ENCODE results near the gene DDB1. TPM values are rescaled to one million over a fixed set of nuclear protein-coding genes. Genes with fewer than 3 reads are reported as not detected.

Gene DDB1
- total RNA-seq, 1 experiment from 2014 or later: 451 TPM

DNA sequence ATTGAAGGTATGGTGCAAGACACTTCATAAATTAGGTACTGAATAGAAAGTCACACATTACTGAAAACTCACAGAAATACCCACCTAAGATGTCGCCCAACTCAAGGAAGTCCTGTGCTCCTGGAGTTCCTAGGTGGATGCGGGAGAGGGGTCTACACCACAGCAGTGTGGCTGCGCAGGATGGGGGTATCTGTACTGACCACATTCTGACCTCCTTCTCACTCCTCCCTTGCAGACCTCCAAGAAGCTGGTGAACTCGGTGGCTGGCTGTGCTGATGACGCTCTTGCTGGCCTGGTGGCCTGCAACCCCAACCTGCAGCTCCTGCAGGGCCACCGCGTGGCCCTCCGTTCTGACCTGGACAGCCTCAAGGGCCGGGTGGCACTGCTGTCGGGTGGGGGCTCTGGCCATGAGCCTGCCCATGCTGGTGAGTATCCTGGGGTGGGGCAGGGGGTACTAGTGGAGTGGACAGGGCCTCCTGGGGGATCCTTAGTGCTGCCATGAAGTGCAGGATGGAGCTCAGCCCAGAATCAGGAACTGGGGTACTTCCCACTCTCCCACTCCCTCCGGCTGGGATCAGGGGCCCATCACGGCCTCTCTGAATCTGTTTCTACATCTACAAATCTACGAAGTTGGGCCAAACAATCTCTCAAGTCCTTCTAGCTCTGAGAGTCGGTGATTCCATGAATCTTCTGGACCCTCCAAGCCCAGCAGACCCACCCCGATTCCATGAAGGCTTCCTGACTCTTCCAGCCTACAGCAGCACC is 5.0 kb upstream of the DDB1 start:
- Histone ChIP-seq H3K9ac (ENCODE audit: low read length) (no peak overlapping the region), H2AFZ (ENCODE audit: low read length) (no peak overlapping the region), H3K27ac (ENCODE audit: low read length) (no peak overlapping the region), H3K9me3 (ENCODE audit: low read length) (no peaks in the 10 kb centered on the region), H3K4me3 (ENCODE audit: low read length) (no peak overlapping the region), H3K4me1 (ENCODE audit: insufficient read depth, low read length) (peaks cover 20% of the 10 kb centered on the region), H3K9me2 (replicated peaks; ENCODE audit: low read length) (no peaks in the 10 kb centered on the region), H3F3A (ENCODE audit: low read length, unreplicated experiment) (no peaks in the 10 kb centered on the region), H3K79me2 (ENCODE audit: low read length) (peaks cover 11% of the 10 kb centered on the region), H3K36me3 (ENCODE audit: low read depth, low read length) (peaks cover 3% of the 10 kb centered on the region; the same call in 1 of the 2 replicates), H3K27me3 (ENCODE audit: low read length) (no peaks in the 10 kb centered on the region), H3K4me2 (ENCODE audit: low read length) (no peak overlapping the region), H4K20me1 (ENCODE audit: low read length) (no peaks in the 10 kb centered on the region)
- no peak for ATAC-seq
- intact Hi-C loops (cut with micrococcal nuclease): loop anchor here (2.0 to 10.0 kb wide), 3 partner anchors 25 to 83 kb away; partner anchors contain the start of genes TMEM138 and TMEM216
- DNase-seq: no peak
- no TSS peak for BruUV-seq (replicated peaks)
- POLR2A ChIA-PET (ENCODE audit: unreplicated experiment): no interaction called here
- CTCF ChIA-PET: no interaction called here
- TF ChIP-seq EZH2 (IDR thresholded peaks at IDR 0.05; ENCODE audit: low read length, unreplicated experiment): no peak

DNA sequence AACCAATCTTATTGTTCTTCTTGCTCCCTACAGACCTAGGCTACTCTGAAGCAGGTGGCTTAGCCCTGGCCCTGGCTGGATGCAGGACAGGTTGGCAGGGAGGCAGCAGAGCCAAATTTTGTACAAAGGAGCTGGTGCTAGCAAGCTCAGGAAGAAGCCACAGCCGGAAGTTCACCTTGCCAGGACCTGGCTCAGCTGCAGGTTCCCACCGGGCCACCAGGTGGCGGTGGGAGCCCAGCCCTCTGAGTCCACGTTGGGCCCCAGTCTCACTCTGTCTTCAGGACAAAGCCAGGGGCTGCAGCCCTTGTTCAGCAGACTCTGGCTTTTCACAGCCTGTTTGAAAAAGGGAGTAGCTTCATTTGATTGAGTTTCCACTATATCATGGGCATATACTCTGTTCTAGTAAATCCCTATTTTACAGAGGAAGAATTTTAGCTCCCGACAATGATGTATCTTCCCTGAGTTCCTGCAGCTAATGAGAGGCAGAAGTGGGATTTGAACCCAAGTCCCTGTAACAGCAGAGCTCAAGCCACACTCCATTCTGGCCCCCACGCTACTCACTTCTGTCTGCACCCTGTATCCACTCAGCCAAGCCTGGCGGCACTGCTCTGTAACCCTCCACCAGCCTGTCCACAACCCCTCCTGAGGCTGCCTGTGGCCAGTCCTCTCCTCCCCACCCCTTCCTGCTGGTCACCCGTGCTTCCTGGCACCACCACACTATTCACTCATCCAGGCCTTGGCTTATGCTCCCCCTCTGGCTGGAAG is 3.4 kb upstream of the DDB1 start:
- ChIA-PET CTCF (interaction anchor here (0.6 to 3.5 kb wide), 6 partner anchors 20 to 254 kb away, joined by 3 to 63 read pairs (median 13); partner anchors contain the start of genes CYB561A3, TMEM138 and TMEM216), POLR2A (ENCODE audit: unreplicated experiment) (interaction anchor here (0.6 kb wide), 1 partner anchor 84 kb away, joined by 3 read pairs; no protein-coding TSS in a partner anchor)
- no peak overlapping the region for H3K27ac ChIP-seq (ENCODE audit: low read length)
- H3K4me3 ChIP-seq (ENCODE audit: low read length): no peak overlapping the region
- ATAC-seq (peak; percentile 62), DNase-seq (peak; percentile 93)
- H3K4me2 ChIP-seq (ENCODE audit: low read length): no peak overlapping the region
- no peaks in the 10 kb centered on the region for H3F3A ChIP-seq (ENCODE audit: low read length, unreplicated experiment)
- H2AFZ ChIP-seq (ENCODE audit: low read length): peak overlapping the region; percentile 61
- BruUV-seq (replicated peaks): no TSS peak
- H3K9me2 ChIP-seq (replicated peaks; ENCODE audit: low read length): no peaks in the 10 kb centered on the region
- H3K9ac ChIP-seq (ENCODE audit: low read length): no peak overlapping the region
- TF ChIP-seq, protein P1, sequence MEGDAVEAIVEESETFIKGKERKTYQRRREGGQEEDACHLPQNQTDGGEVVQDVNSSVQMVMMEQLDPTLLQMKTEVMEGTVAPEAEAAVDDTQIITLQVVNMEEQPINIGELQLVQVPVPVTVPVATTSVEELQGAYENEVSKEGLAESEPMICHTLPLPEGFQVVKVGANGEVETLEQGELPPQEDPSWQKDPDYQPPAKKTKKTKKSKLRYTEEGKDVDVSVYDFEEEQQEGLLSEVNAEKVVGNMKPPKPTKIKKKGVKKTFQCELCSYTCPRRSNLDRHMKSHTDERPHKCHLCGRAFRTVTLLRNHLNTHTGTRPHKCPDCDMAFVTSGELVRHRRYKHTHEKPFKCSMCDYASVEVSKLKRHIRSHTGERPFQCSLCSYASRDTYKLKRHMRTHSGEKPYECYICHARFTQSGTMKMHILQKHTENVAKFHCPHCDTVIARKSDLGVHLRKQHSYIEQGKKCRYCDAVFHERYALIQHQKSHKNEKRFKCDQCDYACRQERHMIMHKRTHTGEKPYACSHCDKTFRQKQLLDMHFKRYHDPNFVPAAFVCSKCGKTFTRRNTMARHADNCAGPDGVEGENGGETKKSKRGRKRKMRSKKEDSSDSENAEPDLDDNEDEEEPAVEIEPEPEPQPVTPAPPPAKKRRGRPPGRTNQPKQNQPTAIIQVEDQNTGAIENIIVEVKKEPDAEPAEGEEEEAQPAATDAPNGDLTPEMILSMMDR (conservative IDR thresholded peaks at IDR 0.05; ENCODE audit: low read depth, low read length): peak; percentile 98
- TF ChIP-seq EZH2 (IDR thresholded peaks at IDR 0.05; ENCODE audit: low read length, unreplicated experiment): no peak
- no peaks in the 10 kb centered on the region for H3K9me3 ChIP-seq (ENCODE audit: low read length)
- peaks cover 24% of the 10 kb centered on the region for H3K4me1 ChIP-seq (ENCODE audit: insufficient read depth, low read length)
- H4K20me1 ChIP-seq (ENCODE audit: low read length): peaks cover 9% of the 10 kb centered on the region
- peaks cover 26% of the 10 kb centered on the region for H3K79me2 ChIP-seq (ENCODE audit: low read length)
- intact Hi-C loops (cut with micrococcal nuclease): loop anchor here (1.0 to 10.0 kb wide), 4 partner anchors 26 to 82 kb away; partner anchors contain the start of genes TMEM138 and TMEM216
- no peaks in the 10 kb centered on the region for H3K27me3 ChIP-seq (ENCODE audit: low read length)
- no peaks in the 10 kb centered on the region for H3K36me3 ChIP-seq (ENCODE audit: low read depth, low read length)

DNA sequence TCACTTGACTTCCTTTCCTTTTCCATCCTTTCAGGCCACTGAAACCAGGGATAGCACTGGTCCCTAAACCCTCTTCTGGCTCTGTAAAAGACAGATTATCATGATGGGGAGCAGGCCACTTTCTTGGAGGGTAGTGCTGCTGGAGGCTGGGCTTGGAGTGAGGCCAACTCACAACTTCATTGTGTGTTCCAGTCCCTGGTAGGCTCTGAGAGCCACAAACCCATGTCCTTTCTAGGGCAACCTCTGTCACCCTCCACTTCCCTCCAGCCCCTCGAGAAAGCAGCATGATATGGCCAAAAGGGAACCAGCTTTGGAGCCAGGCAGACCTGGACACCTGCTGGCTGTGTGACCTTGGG is 2.4 kb upstream of the DDB1 start:
- intact Hi-C loops (cut with micrococcal nuclease): loop anchor here (10.0 kb wide), 1 partner anchor 81 kb away; no protein-coding TSS in a partner anchor
- Histone ChIP-seq H4K20me1 (ENCODE audit: low read length) (peaks cover 16% of the 10 kb centered on the region), H3K4me2 (ENCODE audit: low read length) (no peak overlapping the region), H3K9me3 (ENCODE audit: low read length) (no peaks in the 10 kb centered on the region), H3K27me3 (ENCODE audit: low read length) (no peaks in the 10 kb centered on the region), H3K36me3 (ENCODE audit: low read depth, low read length) (no peaks in the 10 kb centered on the region), H3K27ac (ENCODE audit: low read length) (no peak overlapping the region), H2AFZ (ENCODE audit: low read length) (no peak overlapping the region), H3K9me2 (replicated peaks; ENCODE audit: low read length) (no peaks in the 10 kb centered on the region), H3K79me2 (ENCODE audit: low read length) (peaks cover 36% of the 10 kb centered on the region), H3K9ac (ENCODE audit: low read length) (no peak overlapping the region), H3F3A (ENCODE audit: low read length, unreplicated experiment) (no peaks in the 10 kb centered on the region), H3K4me1 (ENCODE audit: insufficient read depth, low read length) (peaks cover 30% of the 10 kb centered on the region), H3K4me3 (ENCODE audit: low read length) (no peak overlapping the region)
- CTCF ChIA-PET: interaction anchor here (1.2 to 3.5 kb wide), 3 partner anchors 27 to 57 kb away, joined by 18 to 63 read pairs (median 18); partner anchors contain the start of genes CYB561A3, TMEM138 and TMEM216
- no peak for DNase-seq
- ATAC-seq: no peak
- POLR2A ChIA-PET (ENCODE audit: unreplicated experiment): interaction anchor here (0.6 kb wide), 1 partner anchor 40 kb away, joined by 6 read pairs; the partner anchor contains the start of gene VWCE
- no TSS peak for BruUV-seq (replicated peaks)
- no peak for TF ChIP-seq EZH2phosphoT487 (IDR thresholded peaks at IDR 0.05; ENCODE audit: borderline replicate concordance, low read length)
- TF ChIP-seq, protein P1 (conservative IDR thresholded peaks at IDR 0.05; ENCODE audit: low read depth, low read length): no peak
- TF ChIP-seq EZH2 (IDR thresholded peaks at IDR 0.05; ENCODE audit: low read length, unreplicated experiment): no peak
